GM18519 (cell line): ENCODE results near the gene SEZ6L.

ENCODE experiments used
- ATAC-seq: cut with Tn5 transposase; IDR thresholded peaks from one replicate; pipeline ENCODE4 v1.9.1; 2021; ENCODE audit warnings: mild to moderate bottlenecking, moderate library complexity; ENCODE audit not compliant: unreplicated experiment, low FRiP score

Gene SEZ6L

DNA sequence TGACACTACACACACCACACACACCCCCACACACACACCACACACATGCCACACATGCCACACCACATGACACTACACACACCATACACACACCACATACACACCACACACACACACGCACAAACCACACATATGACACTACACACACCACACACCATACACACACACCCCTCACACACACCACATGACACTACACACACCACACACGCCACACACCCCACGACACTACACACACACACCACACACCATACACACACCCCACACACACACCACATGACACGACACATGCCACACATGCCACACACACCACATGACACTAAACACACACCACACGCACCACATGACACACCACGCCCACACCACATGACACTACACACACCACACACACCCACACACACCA is 158.0 kb downstream of the SEZ6L start:
- no peak for ATAC-seq

DNA sequence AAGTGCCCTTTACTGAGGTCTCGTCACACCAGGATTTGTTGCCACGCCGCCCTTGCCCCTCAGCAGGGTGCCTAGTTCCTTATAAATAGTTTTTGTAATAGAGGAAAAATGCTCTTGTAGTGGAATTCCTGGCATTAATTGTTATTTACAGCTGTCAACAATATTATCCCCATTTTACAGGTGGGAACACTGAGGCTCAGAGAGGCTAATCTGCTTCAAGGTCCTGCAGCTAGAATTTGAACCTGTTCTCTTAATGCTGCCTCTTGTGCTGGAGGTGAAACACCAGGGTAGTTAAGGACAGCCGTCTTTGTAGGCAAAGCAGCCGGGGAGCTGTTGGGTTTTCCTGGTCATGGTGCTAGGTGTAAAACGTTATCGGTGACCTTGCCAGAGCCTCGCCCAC is 159.0 kb downstream of the SEZ6L start:
- ATAC-seq: no peak

DNA sequence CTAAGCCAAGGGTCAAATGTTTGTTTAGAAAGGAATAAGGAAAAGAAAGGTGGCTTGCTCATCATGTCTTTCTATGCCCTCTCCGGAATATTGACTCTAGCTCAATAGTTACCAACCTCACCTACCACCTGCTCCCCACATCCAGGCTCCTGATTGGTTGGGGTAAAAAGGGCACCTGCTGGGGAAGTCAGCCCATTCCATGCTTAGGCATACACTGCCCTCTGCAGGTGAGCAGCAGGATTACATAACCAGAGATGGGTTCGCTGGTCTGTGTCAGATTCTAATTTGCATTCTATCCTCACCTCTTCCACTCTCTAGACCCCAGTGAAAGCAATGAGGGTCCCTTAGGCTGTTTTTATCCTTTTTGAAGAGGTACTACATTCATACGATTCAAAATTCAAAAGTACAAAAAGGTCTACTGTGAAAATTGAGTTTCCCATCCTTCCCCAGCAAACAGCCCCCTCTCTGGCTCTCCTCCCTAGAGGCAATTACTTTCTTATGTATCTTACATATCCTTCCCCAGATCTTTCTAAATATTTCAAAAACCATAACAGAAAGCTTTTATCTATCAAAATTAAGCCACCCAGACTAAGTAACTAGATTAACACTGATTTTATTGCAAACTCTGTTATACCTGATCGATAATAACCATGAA is 161.8 kb downstream of the SEZ6L start:
- ATAC-seq: no peak

DNA sequence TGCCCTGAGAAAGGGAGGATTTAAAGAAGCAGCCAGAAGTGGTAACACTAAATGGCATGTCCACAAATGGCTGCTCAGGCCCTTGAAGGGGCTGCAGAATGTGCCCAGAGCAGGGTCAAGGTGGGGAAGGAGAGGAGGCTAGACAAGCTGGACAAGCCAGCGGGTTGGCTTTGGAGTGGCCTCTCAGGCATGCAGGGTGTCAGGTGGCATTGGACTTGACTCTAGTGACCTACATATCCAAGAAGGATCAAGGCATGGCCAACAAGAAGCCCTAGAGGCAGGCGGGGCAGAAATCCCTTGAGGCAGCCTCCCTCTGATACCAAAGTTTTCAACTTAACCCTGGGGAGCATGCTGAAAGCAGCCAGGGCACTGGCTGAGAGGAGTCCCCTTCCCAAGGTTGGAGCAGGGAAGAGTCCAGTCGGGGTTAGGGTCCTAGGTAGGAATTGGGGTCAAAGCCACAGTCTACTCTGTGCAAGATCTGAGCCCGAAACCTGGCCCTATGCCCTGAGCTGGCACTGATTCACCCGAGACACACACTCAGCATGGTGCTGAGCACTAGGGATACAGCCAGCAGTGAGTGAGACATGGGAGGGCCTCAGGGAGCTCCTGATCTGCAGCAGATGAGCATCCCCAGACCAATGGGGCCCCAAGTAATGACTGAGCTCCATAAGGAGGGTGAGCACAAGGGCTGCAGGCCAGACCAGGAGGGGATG is 164.0 kb downstream of the SEZ6L start:
- ATAC-seq: no peak

DNA sequence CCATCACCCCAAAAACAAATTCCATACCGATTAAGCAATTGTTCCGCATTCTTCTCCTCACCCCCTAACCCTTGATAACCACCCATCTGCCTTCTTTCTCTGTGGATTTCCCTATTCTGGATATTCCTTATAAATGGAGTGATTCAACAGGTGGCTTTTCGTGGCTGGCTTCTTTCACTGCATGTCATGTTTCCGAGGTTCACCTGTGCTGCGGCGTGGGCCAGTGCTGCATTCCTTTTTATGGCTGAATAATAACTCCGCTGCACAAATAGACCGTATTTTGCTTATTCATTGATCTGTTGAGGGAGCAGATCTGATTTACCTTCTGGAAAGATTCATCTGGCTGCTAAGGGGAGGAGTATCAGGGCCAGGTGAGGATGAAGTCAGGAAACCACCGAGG is 165.0 kb downstream of the SEZ6L start:
- ATAC-seq: no peak

DNA sequence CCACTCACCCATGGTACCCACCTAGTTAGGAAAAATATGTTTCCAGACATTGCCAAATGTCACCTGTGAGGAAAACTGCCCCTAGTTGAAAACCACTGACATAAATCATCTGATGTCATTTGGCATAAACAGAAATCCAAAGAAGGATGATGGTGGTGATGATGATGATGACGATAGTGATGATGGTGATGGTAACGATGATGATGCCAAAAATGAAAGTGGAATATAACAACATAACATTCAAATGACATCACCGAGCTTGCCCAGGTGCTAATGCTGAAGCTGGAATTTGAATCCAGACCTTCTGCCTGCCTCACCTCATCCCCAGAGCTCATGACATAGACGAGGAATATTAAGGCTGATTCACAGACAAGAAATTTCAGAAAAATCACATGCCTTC is 167.5 kb downstream of the SEZ6L start:
- ATAC-seq: no peak

DNA sequence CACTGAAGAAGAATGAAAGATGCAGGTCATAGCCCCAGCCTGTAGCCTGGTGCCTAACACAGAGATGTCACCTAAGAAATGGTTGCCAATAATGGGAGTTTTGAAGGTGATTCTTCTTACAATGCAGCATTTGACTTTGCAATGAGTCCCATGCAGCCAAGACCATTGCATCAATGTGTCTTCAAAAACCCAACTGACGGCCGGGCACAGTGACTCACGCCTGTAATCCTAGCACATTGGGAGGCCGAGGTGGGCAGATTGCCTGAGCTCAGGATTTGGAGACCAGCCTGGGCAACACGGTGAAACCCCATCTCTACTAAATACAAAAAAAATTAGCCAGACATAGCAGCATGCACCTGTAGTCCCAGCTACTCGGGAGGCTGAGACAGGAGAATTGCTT is 170.5 kb downstream of the SEZ6L start:
- no peak for ATAC-seq

DNA sequence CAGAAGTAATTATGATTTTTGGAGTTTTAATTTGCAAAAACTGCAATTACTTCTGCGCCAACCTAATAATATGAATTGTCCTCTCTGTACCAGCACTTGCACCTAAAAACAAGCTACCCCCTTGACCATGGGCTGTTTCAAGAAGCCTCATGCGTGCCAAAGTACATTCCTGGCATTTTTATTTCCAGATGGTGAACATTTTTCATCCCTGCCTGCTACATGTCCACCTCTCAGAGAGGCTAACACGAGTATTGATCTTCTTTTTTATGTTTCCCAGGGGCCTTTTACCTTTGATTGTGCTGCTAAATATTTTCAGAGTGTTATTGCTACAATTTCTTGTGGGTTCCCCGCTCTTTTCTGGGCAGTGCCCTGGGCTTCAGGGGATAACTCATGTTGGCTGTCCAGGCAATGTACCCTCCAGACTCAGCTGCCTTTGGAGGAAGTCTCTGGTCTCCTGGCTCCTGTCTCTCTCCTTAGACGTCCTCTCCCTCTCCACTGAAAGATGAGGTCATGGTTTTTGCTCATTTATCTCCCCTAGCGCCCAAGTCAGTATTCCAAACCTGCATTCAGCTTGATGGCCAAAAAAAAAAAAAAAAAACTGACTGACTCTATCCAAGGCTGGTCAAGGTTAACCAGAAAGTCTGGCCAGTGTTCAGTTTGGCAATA is 173.6 kb downstream of the SEZ6L start:
- no peak for ATAC-seq

DNA sequence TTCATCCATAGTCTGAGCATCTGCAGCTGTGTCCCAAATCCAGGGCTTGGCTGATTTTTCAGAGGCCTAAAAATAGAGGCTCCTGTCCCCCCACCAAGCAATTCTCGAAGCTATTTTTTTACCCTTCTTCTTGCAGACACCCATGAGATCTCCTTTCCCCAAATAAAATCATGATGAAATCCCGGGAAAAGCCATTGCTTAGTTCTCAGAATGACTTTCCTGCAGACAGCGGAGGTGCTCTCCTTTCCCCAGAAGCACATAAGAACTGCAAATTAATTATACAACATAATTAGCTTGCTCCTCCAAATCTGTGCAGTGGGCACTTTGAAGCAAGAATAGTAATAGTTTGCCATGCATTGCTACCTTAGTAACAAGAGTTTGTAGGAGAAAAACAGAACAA is 176.2 kb downstream of the SEZ6L start:
- ATAC-seq: no peak

DNA sequence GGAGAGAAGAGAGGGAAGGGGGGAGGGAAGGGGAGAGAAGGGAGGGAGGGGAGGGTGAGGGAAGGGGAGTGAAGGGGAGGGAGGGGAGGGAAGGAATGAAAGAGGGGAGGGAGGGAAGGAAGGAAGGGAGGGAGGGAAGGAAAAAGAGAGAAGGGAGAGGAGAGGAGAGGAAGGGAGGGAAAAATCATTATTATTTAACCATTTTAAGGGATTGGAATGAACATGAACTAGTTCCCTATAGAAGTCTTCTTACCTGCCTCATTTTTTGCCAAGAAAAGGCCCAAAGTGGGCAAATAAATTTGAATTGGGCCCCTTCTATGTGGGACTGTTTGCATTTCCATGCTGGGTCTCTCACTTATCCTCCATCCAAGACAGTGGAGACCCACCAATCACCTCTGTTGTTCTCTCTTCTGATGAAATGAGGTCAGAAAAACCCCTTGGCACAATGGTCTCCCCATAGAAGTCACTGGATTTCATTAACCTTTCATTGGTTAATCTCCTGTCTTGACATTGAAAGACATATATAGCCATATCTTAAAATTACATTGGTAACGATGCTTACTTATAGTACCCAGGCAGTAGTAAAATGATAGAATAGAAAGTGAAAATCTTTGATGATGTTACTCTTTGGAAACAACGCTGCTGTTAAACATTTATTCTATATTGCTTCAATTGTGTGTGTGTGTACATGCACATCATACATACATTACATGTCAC is 179.7 kb downstream of the SEZ6L start:
- no peak for ATAC-seq

DNA sequence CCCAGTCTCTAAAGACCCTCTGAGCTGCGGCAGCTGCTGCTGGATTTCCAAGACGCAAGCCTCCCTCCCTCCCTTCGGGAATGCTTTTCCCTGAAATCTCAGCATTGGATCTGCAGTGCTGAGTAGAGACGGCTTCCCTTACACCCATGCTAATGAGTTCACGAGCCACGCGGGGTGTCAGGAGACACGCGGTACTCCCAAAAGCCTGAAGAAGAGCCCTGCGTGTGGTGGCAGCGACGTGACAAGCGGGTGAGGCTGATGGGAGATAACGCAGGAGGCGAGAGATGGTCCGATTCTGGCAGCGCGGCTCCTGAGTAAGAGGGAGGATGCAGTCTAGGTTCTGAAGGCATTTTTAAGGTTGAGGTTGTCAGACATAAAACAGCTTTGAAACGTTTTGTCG is 185.4 kb downstream of the SEZ6L start:
- no peak for ATAC-seq

DNA sequence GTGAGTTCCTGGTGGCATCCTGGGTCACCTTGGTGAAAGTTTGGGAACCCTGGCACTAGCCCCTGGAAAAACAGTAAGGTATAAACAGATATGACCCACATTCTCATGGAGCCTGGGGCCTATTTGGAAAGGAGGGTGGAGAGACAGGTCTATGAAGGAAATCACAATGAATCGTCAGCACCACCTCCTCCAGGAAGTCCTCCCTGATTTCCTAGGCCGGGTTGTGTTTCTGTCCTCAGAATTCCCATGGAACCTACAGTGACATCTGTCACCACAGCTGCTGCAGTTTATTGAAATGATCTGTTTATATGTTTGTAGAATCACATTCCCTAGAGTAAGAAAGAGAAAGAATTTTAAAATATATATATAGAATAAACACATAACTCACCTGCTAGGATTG is 188.0 kb downstream of the SEZ6L start:
- no peak for ATAC-seq

DNA sequence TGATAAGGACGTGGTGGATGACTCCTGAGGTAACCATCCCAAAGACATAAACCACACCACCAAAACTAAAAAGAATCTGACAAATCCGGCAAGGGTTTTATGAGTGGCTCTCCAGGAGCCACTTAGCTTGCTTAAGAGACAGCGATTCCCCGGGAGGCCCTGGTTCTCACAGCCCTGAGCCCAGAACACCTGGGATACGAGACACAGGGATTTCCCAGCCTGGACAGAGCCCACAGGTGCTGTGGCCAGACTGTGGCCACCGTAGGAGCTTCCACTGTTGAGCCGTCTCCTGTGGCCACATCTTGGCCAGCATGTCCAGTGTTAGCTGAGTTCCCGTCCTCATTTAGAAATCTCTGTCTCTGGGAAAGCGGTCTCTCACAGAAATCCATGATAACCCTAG is 188.6 kb downstream of the SEZ6L start:
- no peak for ATAC-seq

DNA sequence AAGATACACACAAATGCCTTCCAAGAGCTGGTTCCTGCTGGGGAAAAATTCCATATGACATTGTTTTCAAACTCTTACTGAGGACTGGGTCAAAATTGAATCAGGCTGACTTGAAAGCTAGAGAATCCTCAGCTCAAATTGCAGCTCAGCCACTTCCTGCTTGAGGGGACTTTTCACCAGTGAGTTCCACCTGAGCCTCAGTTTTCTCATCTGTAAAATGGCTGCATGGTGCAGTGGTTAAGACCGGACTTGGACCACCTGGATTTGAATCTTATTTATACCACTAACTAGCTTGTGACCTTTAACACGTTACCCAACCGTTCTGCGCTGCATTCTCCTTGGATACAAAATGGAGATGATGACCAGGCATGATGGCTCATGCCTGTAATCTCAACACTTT is 189.9 kb downstream of the SEZ6L start:
- no peak for ATAC-seq

DNA sequence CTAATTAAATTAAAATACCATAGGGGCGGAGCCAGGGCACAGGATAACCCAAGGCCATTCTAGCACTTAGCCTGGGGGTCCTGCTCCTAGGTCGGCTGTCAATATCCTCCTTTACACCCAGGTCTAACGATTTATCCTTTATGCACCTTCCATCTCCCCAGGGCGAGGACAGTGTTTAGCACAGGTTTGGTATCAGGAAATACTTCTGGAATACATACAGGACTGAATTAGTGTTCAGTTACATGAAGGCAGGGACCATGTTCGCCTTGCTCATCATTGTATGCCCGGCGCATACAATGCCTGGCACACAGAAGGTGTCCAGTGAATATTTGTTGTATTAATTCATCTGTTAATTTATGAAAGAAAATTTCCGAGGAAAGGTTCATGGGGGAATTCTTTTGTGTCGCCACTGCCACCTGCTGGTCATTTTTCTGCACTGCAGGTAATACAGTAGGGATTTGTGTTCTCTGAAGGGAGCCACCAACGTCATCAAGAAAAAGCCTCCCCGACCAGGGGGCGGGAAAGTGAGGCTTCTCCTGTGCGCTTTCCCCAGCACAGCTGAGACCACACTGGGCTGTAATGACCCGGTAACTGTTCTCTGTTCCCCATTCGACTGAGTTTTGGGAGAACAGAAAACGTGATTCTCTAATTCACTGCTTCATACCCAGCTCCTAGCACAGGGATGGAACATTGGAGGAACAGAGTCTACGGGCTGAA is 191.1 kb downstream of the SEZ6L start:
- no peak for ATAC-seq

DNA sequence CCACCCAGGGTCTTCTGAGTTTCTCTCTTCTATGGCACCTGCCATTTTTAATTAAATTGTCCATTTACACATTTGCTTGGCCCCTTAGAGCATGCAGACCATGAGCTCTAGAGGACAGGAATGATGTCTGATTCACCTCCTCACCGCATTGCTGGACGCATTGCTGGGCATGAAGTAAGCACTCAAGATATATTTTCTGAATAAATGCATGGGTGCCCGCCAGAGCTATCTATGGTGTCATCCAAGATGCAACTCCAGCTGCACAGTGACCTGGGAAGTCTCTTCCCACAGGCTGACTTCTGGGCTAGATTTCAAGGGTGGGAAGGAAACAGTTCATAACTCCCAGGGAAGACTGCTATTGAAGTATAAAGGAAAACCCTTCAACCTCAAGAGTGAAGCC is 193.2 kb downstream of the SEZ6L start:
- no peak for ATAC-seq

DNA sequence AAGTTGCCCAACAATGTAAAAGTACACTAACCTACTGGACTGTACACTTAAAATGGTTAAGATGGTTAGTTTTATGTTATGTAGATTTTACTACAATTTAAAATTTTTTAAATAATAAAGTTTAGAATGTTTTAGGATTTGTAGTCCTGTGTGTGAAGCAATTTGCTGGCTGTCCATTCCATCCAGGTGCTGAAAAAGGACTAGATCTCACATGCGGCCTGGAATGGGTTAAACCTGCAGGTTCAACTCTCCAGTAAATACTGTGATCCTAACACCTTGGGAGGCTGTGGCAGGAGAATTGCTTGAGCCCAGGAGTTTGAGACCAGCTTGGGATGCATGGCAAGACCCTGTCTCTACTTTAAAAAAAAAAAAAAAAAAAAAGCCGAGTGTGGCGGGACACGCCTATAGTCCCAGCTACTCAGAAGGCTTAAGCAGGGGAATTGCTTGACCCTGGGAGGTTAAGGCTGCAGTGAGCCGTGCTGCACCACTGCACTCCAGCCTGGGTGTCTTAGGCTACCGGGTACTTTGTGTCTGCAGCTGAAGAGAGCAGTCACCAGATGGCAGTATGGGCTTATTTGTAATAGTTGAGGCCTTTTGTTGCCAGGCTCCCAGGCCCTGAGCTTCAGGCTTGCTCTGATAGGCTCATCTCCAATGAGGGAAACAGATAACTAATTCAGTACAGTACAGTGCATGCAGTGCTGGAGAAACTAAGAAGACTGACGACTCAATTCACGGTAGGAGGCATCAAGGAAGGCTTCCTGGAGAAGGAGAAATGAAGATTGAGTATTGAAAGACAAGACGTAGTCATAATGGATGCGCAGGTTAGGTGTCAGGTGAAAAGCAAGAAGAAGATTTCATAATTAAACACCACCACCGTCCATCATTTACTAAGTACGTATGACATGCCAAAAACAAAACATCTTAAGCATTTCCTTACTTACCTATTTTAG is 195.1 kb downstream of the SEZ6L start:
- ATAC-seq: no peak

DNA sequence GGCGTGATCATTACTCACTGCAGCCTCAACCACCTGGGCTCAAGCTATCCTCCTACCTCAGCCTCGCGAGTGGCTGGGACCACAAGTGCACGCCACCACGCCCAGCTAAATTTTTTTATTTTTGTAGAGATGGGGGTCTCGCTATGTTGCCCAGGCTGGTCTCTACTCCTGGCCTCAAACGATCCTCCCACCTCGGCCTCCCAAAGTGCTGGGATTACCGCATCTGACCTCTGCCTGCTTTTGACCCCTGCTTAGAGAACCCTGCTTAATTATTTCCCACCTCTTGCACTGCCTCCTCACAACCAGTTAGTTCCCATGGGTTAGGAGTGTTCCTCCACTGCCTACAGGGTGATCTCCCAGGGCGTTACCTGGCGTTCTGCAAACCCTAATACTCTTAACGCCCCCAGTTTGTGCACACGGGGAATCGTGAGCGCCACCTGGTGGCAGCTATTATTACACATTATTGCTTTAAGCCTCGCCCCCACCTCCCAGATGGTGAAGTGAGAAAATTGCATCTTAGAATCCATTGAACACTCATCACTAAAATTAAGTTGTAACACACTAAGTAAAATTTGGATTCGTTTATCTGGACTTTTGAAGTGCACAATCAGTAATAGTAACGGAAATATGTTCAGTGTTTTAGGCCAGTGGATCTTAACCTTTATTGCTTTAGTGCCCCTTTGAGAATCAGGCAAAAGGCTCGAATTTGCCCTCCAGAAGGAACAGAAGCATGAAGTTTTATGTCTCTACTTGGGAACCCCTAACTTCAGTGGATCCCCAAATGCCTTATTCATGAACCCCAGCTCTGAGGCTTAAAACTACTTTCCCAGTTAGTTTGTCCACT is 198.4 kb downstream of the SEZ6L start:
- no peak for ATAC-seq

DNA sequence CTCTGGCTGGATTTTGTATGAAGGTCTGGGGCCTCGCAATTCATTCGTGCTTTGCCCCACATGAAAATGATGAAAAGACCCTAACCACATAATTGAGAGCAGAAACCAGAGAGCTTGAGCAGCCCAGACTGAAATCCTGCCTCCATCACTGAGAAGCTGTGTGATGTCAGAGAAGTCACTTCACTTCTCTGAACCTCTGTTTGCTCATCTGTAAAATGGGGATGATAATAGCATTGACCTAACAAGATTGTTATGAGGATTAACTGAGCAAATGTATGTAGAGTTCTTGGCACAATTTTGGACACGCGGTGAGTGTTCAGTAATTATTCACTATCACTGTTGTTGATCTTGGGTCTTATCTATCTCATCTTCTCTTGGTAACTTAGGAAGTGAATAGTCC is 203.6 kb downstream of the SEZ6L start:
- no peak for ATAC-seq
